OCI-LY1 (cell line): ENCODE data around the gene C8A.

ENCODE experiments used
- H2AFZ ChIP-seq: fragments of 200-600 bp; sonication (generic), shearing (Covaris generic); 2 replicates; pipeline ENCODE4 v1.6.0; 2014; ENCODE audit warnings: antibody characterized with exemption, mild to moderate bottlenecking, low read length
- H3F3A ChIP-seq: fragments of 200-600 bp; sonication (generic), shearing (Covaris generic); 2 replicates; pipeline ENCODE4 v1.6.0; 2014; ENCODE audit warnings: mild to moderate bottlenecking, antibody characterized with exemption, low read length, moderate library complexity; ENCODE audit not compliant: insufficient read depth
- H3K27ac ChIP-seq: fragments of 200-600 bp; sonication (generic); 2 replicates; pipeline ENCODE4 v1.5.1; 2014; ENCODE audit warnings: low read length, mixed run types, mild to moderate bottlenecking, low read depth; ENCODE audit not compliant: poor library complexity, severe bottlenecking
- H3K27me3 ChIP-seq: fragments of 200-600 bp; sonication (generic); 2 replicates; pipeline ENCODE4 v1.6.0; 2014; ENCODE audit warnings: antibody characterized with exemption, mild to moderate bottlenecking, low read length, moderate library complexity; ENCODE audit not compliant: insufficient read depth
- H3K36me3 ChIP-seq: fragments of 200-600 bp; sonication (generic); 2 replicates; pipeline ENCODE4 v1.6.1; 2014; ENCODE audit warnings: mild to moderate bottlenecking, antibody characterized with exemption, low read length, moderate library complexity, mixed read lengths; ENCODE audit not compliant: insufficient read depth
- H3K4me1 ChIP-seq: fragments of 200-600 bp; sonication (generic); 2 replicates; pipeline ENCODE4 v1.5.1; 2014; ENCODE audit warnings: mild to moderate bottlenecking, low read length, moderate library complexity; ENCODE audit not compliant: insufficient read depth, severe bottlenecking
- H3K4me2 ChIP-seq: fragments of 200-600 bp; sonication (generic), shearing (Covaris generic); 2 replicates; pipeline ENCODE4 v1.6.1; 2014; ENCODE audit warnings: low read length
- H3K4me3 ChIP-seq: fragments of 200-600 bp; sonication (generic); 2 replicates; pipeline ENCODE4 v1.5.1; 2014; ENCODE audit warnings: low read length, low read depth, mild to moderate bottlenecking, mixed read lengths; ENCODE audit not compliant: poor library complexity, severe bottlenecking
- H3K79me2 ChIP-seq: fragments of 200-600 bp; shearing (Covaris generic); 2 replicates; pipeline ENCODE4 v1.6.1; 2016; ENCODE audit warnings: mixed run types, low read length, mixed read lengths; ENCODE audit not compliant: insufficient read depth
- H3K9ac ChIP-seq: fragments of 200-600 bp; sonication (generic), shearing (Covaris generic); 2 replicates; pipeline ENCODE4 v1.6.1; 2014; ENCODE audit warnings: mild to moderate bottlenecking, low read length, mixed read lengths
- H3K9me2 ChIP-seq: fragments of 200-600 bp; sonication (generic), shearing (Covaris generic); 2 replicates; pipeline ENCODE4 v1.6.1; 2014; ENCODE audit warnings: low read depth, mild to moderate bottlenecking, low read length, mixed read lengths
- H3K9me3 ChIP-seq: fragments of 200-600 bp; shearing (Covaris generic); 2 replicates; pipeline ENCODE4 v1.6.1; 2014; ENCODE audit warnings: low read length, mixed read lengths
- H4K20me1 ChIP-seq: fragments of 200-600 bp; sonication (generic), shearing (Covaris generic); 2 replicates; pipeline ENCODE4 v1.6.0; 2016; ENCODE audit warnings: mild to moderate bottlenecking, low read length; ENCODE audit not compliant: insufficient read depth
- CTCF ChIP-seq: fragments of 200-600 bp; sonication (generic), shearing (Covaris generic); IDR thresholded peaks from 2 replicates; pipeline ENCODE4 v1.5.1; 2017; ENCODE audit warnings: mild to moderate bottlenecking, antibody characterized with exemption, low read length, moderate library complexity, mixed read lengths
- EZH2 ChIP-seq: fragments of 200-600 bp; sonication (generic), shearing (Covaris generic); IDR thresholded peaks from 2 replicates; pipeline ENCODE4 v1.8.0; 2017; ENCODE audit warnings: borderline replicate concordance, mixed run types, mild to moderate bottlenecking, antibody characterized with exemption, low read length, moderate library complexity, mixed read lengths

Gene C8A

GRCh38 chr1:56859287-56859686 lies 4.7 kb downstream of the C8A start:
- Histone ChIP-seq H2AFZ (no peak overlapping the region), H3F3A (no peaks in the 10 kb centered on the region), H3K9ac (no peak overlapping the region), H3K27ac (no peak overlapping the region), H3K9me3 (no peaks in the 10 kb centered on the region), H3K4me3 (no peak overlapping the region), H3K36me3 (no peaks in the 10 kb centered on the region), H3K4me1 (no peaks in the 10 kb centered on the region), H3K27me3 (no peaks in the 10 kb centered on the region), H4K20me1 (no peaks in the 10 kb centered on the region), H3K79me2 (no peaks in the 10 kb centered on the region), H3K9me2 (no peaks in the 10 kb centered on the region), H3K4me2 (no peak overlapping the region)
- TF ChIP-seq CTCF (no peak), EZH2 (no peak)

- H4K20me1 ChIP-seq: no peaks in the 10 kb centered on the region
- H3F3A ChIP-seq: no peaks in the 10 kb centered on the region
- TF ChIP-seq CTCF: no peak
- H3K9me3 ChIP-seq: no peaks in the 10 kb centered on the region
- no peak overlapping the region for H3K4me3 ChIP-seq
- H2AFZ ChIP-seq: no peak overlapping the region
- no peaks in the 10 kb centered on the region for H3K27me3 ChIP-seq
- no peaks in the 10 kb centered on the region for H3K36me3 ChIP-seq
- H3K9ac ChIP-seq: no peak overlapping the region
- H3K4me1 ChIP-seq: no peaks in the 10 kb centered on the region
- H3K79me2 ChIP-seq: no peaks in the 10 kb centered on the region
- H3K4me2 ChIP-seq: no peak overlapping the region
- H3K9me2 ChIP-seq: no peaks in the 10 kb centered on the region
- H3K27ac ChIP-seq: no peak overlapping the region
These were observed 8.8 kb downstream of the C8A start for GRCh38 chr1:56863265-56863992.

GRCh38 chr1:56864430-56864829 lies 9.8 kb downstream of the C8A start:
- Histone ChIP-seq H3K36me3 (no peaks in the 10 kb centered on the region), H3K4me1 (no peaks in the 10 kb centered on the region), H3F3A (no peaks in the 10 kb centered on the region), H3K9me3 (no peaks in the 10 kb centered on the region), H3K9me2 (no peaks in the 10 kb centered on the region), H3K27me3 (no peaks in the 10 kb centered on the region), H3K4me3 (no peak overlapping the region), H3K4me2 (no peak overlapping the region), H3K9ac (no peak overlapping the region), H3K27ac (no peak overlapping the region), H4K20me1 (no peaks in the 10 kb centered on the region), H2AFZ (no peak overlapping the region), H3K79me2 (no peaks in the 10 kb centered on the region)
- TF ChIP-seq CTCF (no peak), EZH2 (no peak)
